HepG2 (cell line): ENCODE data around the gene RHOC. TPM values are rescaled to one million over a fixed set of nuclear protein-coding genes. Genes with fewer than 3 reads are reported as not detected.

ENCODE experiments used
- BCL6 ChIP-seq: IDR thresholded peaks from 2 replicates; pipeline ENCODE4 v1.6.1; 2016; ENCODE audit warnings: missing genetic modification reagents, missing compliant biosample characterization
- CREB1 ChIP-seq, 2 experiments: fragments of 450-650 bp in 1 of 2; IDR thresholded peaks; 2 replicates each; pipeline ENCODE4 v1.6.1; 2016 to 2017; ENCODE audit warnings: control low read depth in 1 of 2, mild to moderate bottlenecking in 1 of 2, missing compliant biosample characterization in 1 of 2, missing genetic modification characterization in 1 of 2
- DMAP1 ChIP-seq: IDR thresholded peaks from 2 replicates; pipeline ENCODE4 v1.6.1; 2016
- HOXA7 ChIP-seq: sonication (generic); formaldehyde crosslinking; IDR thresholded peaks from 2 replicates; pipeline ENCODE4 v1.8.1; 2022; ENCODE audit warnings: mild to moderate bottlenecking, missing genetic modification reagents, moderate library complexity
- MIXL1 ChIP-seq: IDR thresholded peaks from 2 replicates; pipeline ENCODE4 v1.6.1; 2016
- MYC ChIP-seq: sonication (generic); formaldehyde crosslinking; IDR thresholded peaks from 2 replicates; pipeline ENCODE4 v1.9.0; 2021; ENCODE audit warnings: missing genetic modification reagents, borderline replicate concordance
- RBFOX2 ChIP-seq: fragments of 200-400 bp; formaldehyde crosslinking; IDR thresholded peaks from 2 replicates; pipeline ENCODE4 v1.6.1; 2017; ENCODE audit warnings: low read depth, mild to moderate bottlenecking, low read length
- SNAPC2 ChIP-seq: sonication (generic); formaldehyde crosslinking; IDR thresholded peaks from 2 replicates; pipeline ENCODE4 v1.8.1; 2022; ENCODE audit warnings: mild to moderate bottlenecking, missing genetic modification reagents
- SP4 ChIP-seq: sonication (generic); formaldehyde crosslinking; IDR thresholded peaks from 2 replicates; pipeline ENCODE4 v1.8.1; 2023; ENCODE audit warnings: mild to moderate bottlenecking, missing genetic modification reagents
- ZNF124 ChIP-seq: sonication (generic); formaldehyde crosslinking; IDR thresholded peaks from 2 replicates; pipeline ENCODE4 v1.4.0; 2020; ENCODE audit warnings: missing genetic modification reagents
- ZNF160 ChIP-seq: sonication (generic); formaldehyde crosslinking; IDR thresholded peaks from 2 replicates; pipeline ENCODE4 v1.8.0; 2022; ENCODE audit warnings: mild to moderate bottlenecking, inconsistent platforms, missing genetic modification reagents
- ZNF224 ChIP-seq: sonication (generic); formaldehyde crosslinking; IDR thresholded peaks from 2 replicates; pipeline ENCODE4 v1.5.0; 2020; ENCODE audit warnings: mild to moderate bottlenecking, missing genetic modification reagents
- ZNF510 ChIP-seq: sonication (generic); formaldehyde crosslinking; IDR thresholded peaks from 2 replicates; pipeline ENCODE4 v1.4.0; 2020; ENCODE audit warnings: low read depth, mild to moderate bottlenecking, missing genetic modification reagents
- ZNF552 ChIP-seq: sonication (generic); formaldehyde crosslinking; IDR thresholded peaks from 2 replicates; pipeline ENCODE4 v1.9.0; 2022; ENCODE audit warnings: missing genetic modification reagents, mild to moderate bottlenecking, borderline replicate concordance
- ZNF781 ChIP-seq: sonication (generic); formaldehyde crosslinking; IDR thresholded peaks from 2 replicates; pipeline ENCODE4 v1.5.1; 2020; ENCODE audit warnings: borderline replicate concordance, mild to moderate bottlenecking, missing genetic modification reagents; ENCODE audit errors: not compliant biosample characterization
- ZSCAN22 ChIP-seq: sonication (generic); formaldehyde crosslinking; IDR thresholded peaks from 2 replicates; pipeline ENCODE4 v1.4.0; 2020; ENCODE audit warnings: mild to moderate bottlenecking, missing genetic modification reagents
- ZXDC ChIP-seq: sonication (generic); formaldehyde crosslinking; IDR thresholded peaks from 2 replicates; pipeline ENCODE4 v1.5.0; 2020; ENCODE audit warnings: mild to moderate bottlenecking, missing genetic modification reagents
- polyA plus RNA-seq, 8 experiments: library from polyadenylated mRNA; depleted of rRNA in 3 of 8; stranded (reverse) in 7 of 8; unstranded in 1 of 8; fragments of >200 nt; fragmentation: Illumina TruSeq in 4 of 8; extraction: Trizol in 4 of 8; gene quantifications; 2 replicates each; pipeline versions ENCODE4 v1.2.1 to v1.2.3, GENCODE V29; 2011 to 2016; ENCODE audit warnings: low read depth in 4 of 8, missing spikeins in 1 of 8, mixed read lengths in 1 of 8; ENCODE audit not compliant: insufficient read depth in 1 of 8
- total RNA-seq, 5 experiments: library from RNA; depleted of rRNA; stranded (reverse); fragments of >200 nt; fragmentation: Illumina TruSeq; extraction: Trizol; gene quantifications; 2 replicates each; pipeline ENCODE4 v1.2.3, GENCODE V29; 2016; ENCODE audit warnings: low read depth in 1 of 5
- TF ChIP-seq, protein P1 (sequence below): sonication (generic); formaldehyde crosslinking; IDR thresholded peaks from 2 replicates; pipeline ENCODE4 v1.4.0; 2020; ENCODE audit warnings: missing genetic modification reagents, borderline replicate concordance
- TF ChIP-seq, protein P2 (sequence below): sonication (generic); formaldehyde crosslinking; IDR thresholded peaks from 2 replicates; pipeline ENCODE4 v1.9.0; 2022; ENCODE audit warnings: low read depth, missing genetic modification reagents
- TF ChIP-seq, protein P3 (sequence below): sonication (generic); formaldehyde crosslinking; IDR thresholded peaks from 2 replicates; pipeline ENCODE4 v1.5.0; 2020; ENCODE audit warnings: missing genetic modification reagents

Gene RHOC
- total and polyA plus RNA-seq, 2 of the 13 experiments (the other 11 are each of a cell fraction or from before 2014, with no cell fraction given): 64.3 to 182 TPM

- no peak for TF ChIP-seq RBFOX2
- TF ChIP-seq, protein P1, sequence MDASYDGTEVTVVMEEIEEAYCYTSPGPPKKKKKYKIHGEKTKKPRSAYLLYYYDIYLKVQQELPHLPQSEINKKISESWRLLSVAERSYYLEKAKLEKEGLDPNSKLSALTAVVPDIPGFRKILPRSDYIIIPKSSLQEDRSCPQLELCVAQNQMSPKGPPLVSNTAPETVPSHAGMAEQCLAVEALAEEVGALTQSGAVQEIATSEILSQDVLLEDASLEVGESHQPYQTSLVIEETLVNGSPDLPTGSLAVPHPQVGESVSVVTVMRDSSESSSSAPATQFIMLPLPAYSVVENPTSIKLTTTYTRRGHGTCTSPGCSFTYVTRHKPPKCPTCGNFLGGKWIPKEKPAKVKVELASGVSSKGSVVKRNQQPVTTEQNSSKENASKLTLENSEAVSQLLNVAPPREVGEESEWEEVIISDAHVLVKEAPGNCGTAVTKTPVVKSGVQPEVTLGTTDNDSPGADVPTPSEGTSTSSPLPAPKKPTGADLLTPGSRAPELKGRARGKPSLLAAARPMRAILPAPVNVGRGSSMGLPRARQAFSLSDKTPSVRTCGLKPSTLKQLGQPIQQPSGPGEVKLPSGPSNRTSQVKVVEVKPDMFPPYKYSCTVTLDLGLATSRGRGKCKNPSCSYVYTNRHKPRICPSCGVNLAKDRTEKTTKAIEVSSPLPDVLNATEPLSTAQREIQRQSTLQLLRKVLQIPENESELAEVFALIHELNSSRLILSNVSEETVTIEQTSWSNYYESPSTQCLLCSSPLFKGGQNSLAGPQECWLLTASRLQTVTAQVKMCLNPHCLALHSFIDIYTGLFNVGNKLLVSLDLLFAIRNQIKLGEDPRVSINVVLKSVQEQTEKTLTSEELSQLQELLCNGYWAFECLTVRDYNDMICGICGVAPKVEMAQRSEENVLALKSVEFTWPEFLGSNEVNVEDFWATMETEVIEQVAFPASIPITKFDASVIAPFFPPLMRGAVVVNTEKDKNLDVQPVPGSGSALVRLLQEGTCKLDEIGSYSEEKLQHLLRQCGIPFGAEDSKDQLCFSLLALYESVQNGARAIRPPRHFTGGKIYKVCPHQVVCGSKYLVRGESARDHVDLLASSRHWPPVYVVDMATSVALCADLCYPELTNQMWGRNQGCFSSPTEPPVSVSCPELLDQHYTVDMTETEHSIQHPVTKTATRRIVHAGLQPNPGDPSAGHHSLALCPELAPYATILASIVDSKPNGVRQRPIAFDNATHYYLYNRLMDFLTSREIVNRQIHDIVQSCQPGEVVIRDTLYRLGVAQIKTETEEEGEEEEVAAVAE (CRISPR knock-in tag): no peak
- peak; percentile 60 for TF ChIP-seq BCL6 (CRISPR knock-in tag)
- TF ChIP-seq ZSCAN22 (CRISPR knock-in tag): no peak
- no peak for TF ChIP-seq MIXL1 (CRISPR knock-in tag)
- TF ChIP-seq DMAP1: no peak
- TF ChIP-seq ZXDC: no peak
- no peak for TF ChIP-seq ZNF781 (CRISPR knock-in tag)
- no peak for TF ChIP-seq ZNF510 (CRISPR knock-in tag)
- TF ChIP-seq SP4 (CRISPR knock-in tag): peak; percentile 39; the same call in 1 of the 2 replicates
- TF ChIP-seq ZNF160 (CRISPR knock-in tag): 0 out of 2 replicates have a peak, but pooled peaks have one; percentile 57
- TF ChIP-seq ZNF552 (CRISPR knock-in tag): no peak
- no peak for TF ChIP-seq SNAPC2 (CRISPR knock-in tag)
- TF ChIP-seq HOXA7 (CRISPR knock-in tag): no peak
- TF ChIP-seq, protein P2, sequence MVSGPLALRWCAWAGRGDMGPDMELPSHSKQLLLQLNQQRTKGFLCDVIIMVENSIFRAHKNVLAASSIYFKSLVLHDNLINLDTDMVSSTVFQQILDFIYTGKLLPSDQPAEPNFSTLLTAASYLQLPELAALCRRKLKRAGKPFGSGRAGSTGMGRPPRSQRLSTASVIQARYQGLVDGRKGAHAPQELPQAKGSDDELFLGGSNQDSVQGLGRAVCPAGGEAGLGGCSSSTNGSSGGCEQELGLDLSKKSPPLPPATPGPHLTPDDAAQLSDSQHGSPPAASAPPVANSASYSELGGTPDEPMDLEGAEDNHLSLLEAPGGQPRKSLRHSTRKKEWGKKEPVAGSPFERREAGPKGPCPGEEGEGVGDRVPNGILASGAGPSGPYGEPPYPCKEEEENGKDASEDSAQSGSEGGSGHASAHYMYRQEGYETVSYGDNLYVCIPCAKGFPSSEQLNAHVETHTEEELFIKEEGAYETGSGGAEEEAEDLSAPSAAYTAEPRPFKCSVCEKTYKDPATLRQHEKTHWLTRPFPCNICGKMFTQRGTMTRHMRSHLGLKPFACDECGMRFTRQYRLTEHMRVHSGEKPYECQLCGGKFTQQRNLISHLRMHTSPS (CRISPR knock-in tag): no peak
- peak; percentile 57; the same call in 1 of the 2 replicates for TF ChIP-seq MYC (CRISPR knock-in tag)
- TF ChIP-seq ZNF124 (CRISPR knock-in tag): no peak
- no peak for TF ChIP-seq CREB1 (IDR thresholded peaks at IDR 0.05)
- TF ChIP-seq CREB1 (CRISPR knock-in tag; IDR thresholded peaks at IDR 0.05): no peak
- TF ChIP-seq, protein P3, sequence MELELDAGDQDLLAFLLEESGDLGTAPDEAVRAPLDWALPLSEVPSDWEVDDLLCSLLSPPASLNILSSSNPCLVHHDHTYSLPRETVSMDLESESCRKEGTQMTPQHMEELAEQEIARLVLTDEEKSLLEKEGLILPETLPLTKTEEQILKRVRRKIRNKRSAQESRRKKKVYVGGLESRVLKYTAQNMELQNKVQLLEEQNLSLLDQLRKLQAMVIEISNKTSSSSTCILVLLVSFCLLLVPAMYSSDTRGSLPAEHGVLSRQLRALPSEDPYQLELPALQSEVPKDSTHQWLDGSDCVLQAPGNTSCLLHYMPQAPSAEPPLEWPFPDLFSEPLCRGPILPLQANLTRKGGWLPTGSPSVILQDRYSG (CRISPR knock-in tag): no peak
- no peak for TF ChIP-seq ZNF224 (CRISPR knock-in tag)
These were observed 484 bp upstream of the RHOC start (continued) for GRCh38 chr1:112707221-112708001.
